GM19099 (cell line): ENCODE data around the gene TESMIN.

ENCODE experiments used
- POLR2A ChIP-seq: IDR thresholded peaks from 3 replicates; pipeline ENCODE4 v1.6.1; 2011; ENCODE audit warnings: low read depth; ENCODE audit not compliant: insufficient read length; ENCODE audit errors: extremely low read depth

TESMIN gene

GRCh38 chr11:68743539-68743938, 7.8 kb downstream of the TESMIN start:
- TF ChIP-seq POLR2A = no peak

DNA sequence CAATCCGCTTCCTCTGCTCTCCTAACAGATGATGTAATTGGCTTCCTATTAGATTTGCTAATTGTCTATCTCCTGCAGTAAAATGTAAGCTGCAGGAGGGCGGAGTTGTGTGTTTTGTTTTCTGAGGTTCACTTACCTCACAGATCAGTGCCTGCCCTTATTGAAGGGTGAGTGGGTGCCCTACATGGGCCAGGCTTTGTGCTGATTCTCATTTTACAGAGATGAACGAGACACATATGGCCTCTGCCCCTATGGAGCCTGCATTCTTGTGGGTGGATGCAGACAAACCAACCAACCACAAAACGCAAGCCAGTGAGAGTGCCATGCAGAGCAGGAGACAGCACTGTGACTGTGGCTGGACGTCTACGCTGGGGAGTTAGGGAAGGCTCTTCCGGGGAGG, 9.9 kb downstream of the TESMIN start:
- TF ChIP-seq POLR2A = no peak

DNA sequence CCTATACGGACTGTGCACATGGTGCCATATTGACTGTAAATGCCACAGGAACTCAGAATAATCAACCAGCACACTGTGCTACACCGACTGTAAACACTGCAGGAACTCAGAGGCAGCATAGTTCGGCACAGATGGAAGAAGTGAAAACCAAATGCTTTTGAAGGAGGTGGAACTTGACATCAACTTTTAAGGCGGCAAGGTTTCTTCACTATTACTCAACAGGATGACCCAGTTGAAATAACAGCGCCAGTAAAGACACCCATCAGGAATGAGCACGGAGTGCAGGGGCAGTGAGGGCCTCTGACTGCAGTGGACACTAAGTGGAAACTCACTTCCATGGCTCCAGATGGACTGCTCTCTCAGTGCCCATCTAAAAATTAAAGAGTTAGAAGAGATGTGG, 15.7 kb downstream of the TESMIN start:
- TF ChIP-seq POLR2A = no peak

- no peak for TF ChIP-seq POLR2A
Observed at GRCh38 chr11:68735125-68735524, 16.2 kb downstream of the TESMIN start.

GRCh38 chr11:68734111-68734510, 17.2 kb downstream of the TESMIN start:
- no peak for TF ChIP-seq POLR2A

GRCh38 chr11:68727783-68728182, 23.5 kb downstream of the TESMIN start:
- TF ChIP-seq POLR2A = no peak

DNA sequence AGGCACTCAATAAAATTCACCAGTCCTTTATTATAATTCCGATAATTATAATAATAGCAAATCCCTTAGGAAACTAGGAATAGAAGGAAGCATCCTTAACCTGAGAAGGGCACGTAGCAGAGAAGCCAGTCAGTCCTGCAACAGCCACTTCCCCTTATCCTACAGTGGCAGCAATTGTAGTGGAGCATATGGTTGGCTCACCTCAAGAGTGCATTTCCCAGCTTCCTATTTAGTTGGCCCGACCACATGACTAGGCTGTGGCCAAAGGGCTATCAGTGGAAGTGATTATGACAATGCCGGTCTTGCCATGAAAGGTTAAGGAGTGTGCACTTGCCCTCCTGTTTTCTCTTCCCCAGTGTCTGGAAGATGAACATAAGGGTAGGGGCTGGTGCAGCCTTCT, 27.0 kb downstream of the TESMIN start:
- no peak for TF ChIP-seq POLR2A

GRCh38 chr11:68722143-68722542, 29.2 kb downstream of the TESMIN start:
- no peak for TF ChIP-seq POLR2A

DNA sequence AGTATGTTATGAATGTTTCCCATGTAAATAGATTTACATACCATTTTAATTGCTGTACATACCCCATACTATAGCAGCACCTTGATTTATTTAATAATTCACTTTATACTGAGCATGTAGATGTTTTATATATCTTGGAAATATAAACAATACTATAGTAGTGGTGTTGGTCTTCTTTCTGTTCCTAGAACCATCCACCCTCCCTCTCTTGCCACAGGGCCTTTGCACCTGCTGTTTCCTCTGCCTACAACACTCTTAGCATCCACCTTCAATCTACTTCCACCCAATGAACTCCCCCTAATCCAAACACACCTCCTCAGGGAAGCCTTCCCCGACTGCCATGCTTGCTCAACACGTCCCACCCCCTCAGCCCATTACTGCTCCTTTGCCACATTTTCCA, 30.2 kb downstream of the TESMIN start:
- no peak for TF ChIP-seq POLR2A

DNA sequence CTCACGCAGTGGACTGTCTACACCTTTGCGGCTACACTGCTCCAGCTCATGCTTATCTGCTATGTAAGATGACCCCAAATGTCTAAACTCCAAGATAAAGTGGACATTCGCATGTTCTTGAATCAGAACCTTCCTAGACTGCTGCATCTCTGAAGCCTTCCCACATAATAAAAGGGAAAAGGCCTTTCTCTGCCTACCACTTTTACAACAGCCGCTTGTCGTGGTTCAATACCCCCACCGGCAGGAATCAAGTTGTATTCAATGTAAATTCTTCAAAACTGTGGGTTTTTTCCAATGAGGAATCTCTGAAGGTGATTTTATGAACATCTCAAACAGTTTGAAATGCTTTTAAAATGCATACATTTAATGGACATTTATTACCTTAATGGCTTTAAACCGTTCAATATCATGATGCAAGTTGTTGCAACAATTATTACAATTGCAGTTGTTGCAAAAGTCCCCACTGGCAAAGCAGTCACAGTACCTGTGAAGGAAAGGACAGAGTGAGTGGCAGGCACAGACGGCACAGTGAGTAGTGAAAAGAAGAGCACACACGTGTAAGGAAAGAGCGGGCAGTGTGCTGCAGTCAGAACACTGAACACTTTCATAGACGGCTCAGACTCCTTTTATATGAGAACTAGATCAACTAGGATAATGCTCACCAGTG, 35.7 kb downstream of the TESMIN start:
- TF ChIP-seq POLR2A = no peak

GRCh38 chr11:68714060-68714856, 37.1 kb downstream of the TESMIN start:
- no peak for TF ChIP-seq POLR2A

DNA sequence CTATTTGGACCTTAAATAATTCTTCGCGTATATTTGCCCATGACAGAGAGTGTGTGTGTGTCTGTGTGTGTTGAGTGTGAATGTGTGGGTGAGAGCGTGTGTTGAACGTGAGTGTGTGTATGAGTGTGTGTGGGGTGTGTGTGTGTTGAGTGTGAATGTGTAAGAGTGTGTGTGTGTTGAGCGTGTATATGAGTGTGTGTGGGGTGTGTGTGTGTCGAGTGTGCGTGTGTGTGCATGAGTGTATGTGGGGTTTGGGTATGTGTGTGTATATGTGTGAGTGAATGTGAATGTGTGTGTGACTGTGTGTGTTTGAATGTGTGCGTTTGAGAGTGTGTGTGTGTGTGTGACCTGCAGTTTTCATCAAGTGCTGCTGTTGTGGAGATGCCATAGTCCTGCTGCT, 40.2 kb downstream of the TESMIN start:
- no peak for TF ChIP-seq POLR2A

DNA sequence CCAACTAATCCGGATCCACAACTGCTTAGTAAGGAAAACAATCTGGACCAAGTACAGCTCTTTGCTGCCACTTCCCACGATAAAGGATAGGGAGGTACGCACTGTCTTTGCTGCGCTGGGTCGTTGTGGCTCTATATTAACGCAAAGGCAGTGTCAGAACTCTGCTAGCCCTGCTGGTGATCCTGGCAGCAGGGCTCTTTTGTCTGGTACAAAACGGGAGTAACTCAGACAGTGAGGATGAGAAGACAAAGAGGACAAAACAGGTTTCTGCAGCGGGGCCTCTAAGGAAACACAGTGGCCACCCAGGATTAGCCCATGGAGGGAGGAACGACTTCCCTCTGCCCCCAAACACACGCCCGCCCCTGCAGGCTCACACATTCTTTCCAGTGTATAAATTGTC, 40.9 kb downstream of the TESMIN start:
- no peak for TF ChIP-seq POLR2A

DNA sequence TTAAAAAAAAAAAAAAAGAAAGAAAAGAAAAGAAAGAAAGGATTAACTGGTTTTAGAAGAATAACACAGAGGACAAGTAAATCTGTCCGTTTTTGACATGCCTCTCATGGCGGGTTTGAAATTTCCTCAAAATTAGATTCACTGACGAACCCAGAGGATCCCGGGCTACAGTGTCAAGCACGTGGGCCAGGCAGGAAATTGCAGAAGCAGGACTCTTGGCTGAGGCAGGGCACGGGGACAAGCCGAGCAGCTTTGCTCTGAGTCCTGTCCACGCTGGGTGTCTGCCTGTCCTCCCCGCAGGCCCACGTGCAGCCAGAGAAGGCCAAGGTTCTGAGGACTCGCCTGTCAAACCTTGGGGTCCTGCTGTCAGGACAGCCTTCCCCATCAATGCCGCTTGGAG, 42.3 kb downstream of the TESMIN start:
- TF ChIP-seq POLR2A = no peak

GRCh38 chr11:68707527-68707926, 43.8 kb downstream of the TESMIN start:
- no peak for TF ChIP-seq POLR2A

- TF ChIP-seq POLR2A = no peak
Observed at GRCh38 chr11:68704887-68705286, 46.4 kb downstream of the TESMIN start.
